BLaER1 treated with 17β-estradiol and CSF1 and Interleukin-3, amounts not matched to agents 10 nM and 100 nM (cell line): ENCODE results near the gene RDH13.
"Not testable (repeated sequence)": the region's sequence is repeated elsewhere in the genome, so short reads cannot be mapped to it uniquely, and the experiment has no call there.

Source experiments
- H3K27ac ChIP-seq, 11 experiments: shearing (Covaris generic); formaldehyde crosslinking; 2 replicates each; pipeline ENCODE4 v1.8.1; 2022
- H3K27me3 ChIP-seq, 11 experiments: shearing (Covaris generic); formaldehyde crosslinking; 2 replicates each; pipeline ENCODE4 v1.8.1; 2022
- H3K36me3 ChIP-seq, 11 experiments: shearing (Covaris generic); formaldehyde crosslinking; 2 replicates each; pipeline ENCODE4 v1.8.1; 2022
- H3K4me1 ChIP-seq, 10 experiments: shearing (Covaris generic); formaldehyde crosslinking; 2 replicates each; pipeline ENCODE4 v1.8.1; 2022
- H3K4me2 ChIP-seq, 11 experiments: shearing (Covaris generic); formaldehyde crosslinking; 2 replicates each; pipeline ENCODE4 v1.8.1; 2022
- H3K4me3 ChIP-seq, 10 experiments: shearing (Covaris generic); formaldehyde crosslinking; 2 replicates each; pipeline ENCODE4 v1.8.1; 2022
- H3K9ac ChIP-seq, 11 experiments: shearing (Covaris generic); formaldehyde crosslinking; 2 replicates each; pipeline ENCODE4 v1.8.1; 2022
- H3K9me3 ChIP-seq, 11 experiments: shearing (Covaris generic); formaldehyde crosslinking; replicated peaks in 1 of 11; 2 replicates each; pipeline ENCODE4 v1.8.1; 2022
- H4K20me1 ChIP-seq, 11 experiments: shearing (Covaris generic); formaldehyde crosslinking; 2 replicates each; pipeline ENCODE4 v1.8.1; 2022
- Cebpa-rat ChIP-seq, 11 experiments: shearing (Covaris generic); IDR thresholded peaks; 2 replicates each; pipeline ENCODE4 v1.8.1; 2022

The RDH13 gene

DNA sequence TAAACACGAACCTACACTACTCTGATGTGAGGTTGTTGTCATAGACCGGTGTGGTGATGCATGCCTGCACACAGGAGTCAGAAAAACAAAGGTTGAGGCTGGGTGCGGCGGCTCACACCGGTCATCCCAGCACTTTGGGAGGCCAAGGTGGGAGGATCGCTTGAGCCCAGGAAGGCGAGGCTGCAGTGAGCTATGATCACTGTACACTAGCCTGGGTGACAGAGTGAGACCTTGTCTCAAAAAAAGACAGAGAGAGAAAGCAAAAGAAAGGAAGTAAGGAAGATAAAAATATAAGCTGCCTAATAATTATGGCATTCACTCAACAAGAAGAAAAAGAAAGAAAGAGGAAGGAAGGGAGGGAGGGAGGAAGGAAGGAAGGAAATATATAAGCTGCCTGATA, 34.2 kb downstream of the RDH13 start:
- Histone ChIP-seq H4K20me1 (peaks cover 0 to 33% (median 14%) of the 10 kb centered on the region in 11 experiments; a peak in 10 of 22 replicates), H3K9me3 (peaks cover 17 to 66% (median 57%) of the 10 kb centered on the region in 11 experiments), H3K27me3 (no peaks in the 10 kb centered on the region), H3K36me3 (peaks cover under 1 to 42% (median 37%) of the 10 kb centered on the region in 11 experiments; a peak in 21 of 22 replicates), H3K9ac (peak overlapping the region in 4 of 11 experiments; percentile 51 to 63 (median 58); a peak in 5 of 22 replicates), H3K4me3 (peak overlapping the region in 3 of 10 experiments; percentile 29 to 43 (median 31); a peak in 2 of 20 replicates), H3K4me2 (peak overlapping the region; percentile 41 to 89 (median 77); a peak in 21 of 22 replicates), H3K4me1 (peaks cover 22 to 27% (median 26%) of the 10 kb centered on the region in 10 experiments), H3K27ac (peak overlapping the region in 8 of 11 experiments; percentile 17 to 76 (median 54); a peak in 14 of 22 replicates)
- TF ChIP-seq Cebpa-rat (IDR thresholded peaks at IDR 0.05): no peak

- 0 out of 22 replicates have a peak, but pooled peaks of 1 of the 11 experiments have one; percentile 12 for TF ChIP-seq Cebpa-rat (IDR thresholded peaks at IDR 0.05)
- Histone ChIP-seq H3K27me3 (no peaks in the 10 kb centered on the region), H4K20me1 (peaks cover 0 to 26% (median 8%) of the 10 kb centered on the region in 11 experiments; a peak in 10 of 22 replicates), H3K4me3 (no peak overlapping the region), H3K27ac (peak overlapping the region in 10 of 11 experiments; percentile 17 to 76 (median 44); a peak in 16 of 22 replicates), H3K9ac (peak overlapping the region in 4 of 11 experiments; percentile 41 to 63 (median 52); a peak in 6 of 22 replicates), H3K9me3 (peaks cover 27 to 69% (median 63%) of the 10 kb centered on the region in 11 experiments), H3K4me1 (peaks cover 22 to 27% (median 26%) of the 10 kb centered on the region in 10 experiments), H3K36me3 (peaks cover 8 to 52% (median 44%) of the 10 kb centered on the region in 11 experiments), H3K4me2 (peak overlapping the region in 10 of 11 experiments; percentile 56 to 89 (median 78); a peak in 19 of 22 replicates)
Observed at GRCh38 chr19:55027472-55028337, 35.2 kb downstream of the RDH13 start.

- Histone ChIP-seq H3K9me3 (peaks cover 30 to 69% (median 62%) of the 10 kb centered on the region in 11 experiments), H3K36me3 (peaks cover 8 to 52% (median 45%) of the 10 kb centered on the region in 11 experiments; a peak in 21 of 22 replicates), H4K20me1 (peaks cover 0 to 21% (median 8%) of the 10 kb centered on the region in 11 experiments; a peak in 10 of 22 replicates), H3K4me1 (peaks cover 22 to 27% (median 26%) of the 10 kb centered on the region in 10 experiments)
- not testable (repeated sequence) for H3K27ac ChIP-seq, H3K4me3 ChIP-seq, H3K4me2 ChIP-seq, H3K9ac ChIP-seq, H3K27me3 ChIP-seq
Observed at GRCh38 chr19:55027140-55027471, 35.8 kb downstream of the RDH13 start.

DNA sequence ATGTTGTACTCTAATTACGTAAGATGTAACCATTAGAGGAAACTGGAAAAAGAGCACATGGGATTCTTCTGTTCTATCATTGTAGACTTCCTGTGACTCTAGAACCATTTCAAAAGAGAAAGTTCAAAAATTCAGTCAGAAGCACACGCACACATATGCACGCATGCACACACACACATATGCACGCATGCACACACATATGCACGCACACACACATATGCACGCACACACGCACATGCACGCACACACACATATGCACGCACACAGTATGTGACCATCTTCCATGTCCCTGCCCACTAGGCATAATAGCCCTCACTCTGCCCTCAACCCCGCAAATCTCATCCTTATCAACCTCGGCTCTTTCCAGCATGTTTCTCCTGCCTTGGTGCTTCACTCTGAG, 38.8 kb downstream of the RDH13 start:
- Histone ChIP-seq H3K27me3 (no peaks in the 10 kb centered on the region), H3K9me3 (peaks cover 30 to 75% (median 61%) of the 10 kb centered on the region in 11 experiments), H3K36me3 (peaks cover 8 to 47% (median 35%) of the 10 kb centered on the region in 11 experiments; a peak in 20 of 22 replicates), H3K4me3 (no peak overlapping the region), H3K9ac (no peak overlapping the region), H4K20me1 (peaks cover 0 to 14% (median 7%) of the 10 kb centered on the region in 11 experiments; a peak in 10 of 22 replicates), H3K27ac (no peak overlapping the region), H3K4me2 (no peak overlapping the region), H3K4me1 (peaks cover 13 to 16% (median 15%) of the 10 kb centered on the region in 10 experiments)
- no peak for TF ChIP-seq Cebpa-rat (IDR thresholded peaks at IDR 0.05)

DNA sequence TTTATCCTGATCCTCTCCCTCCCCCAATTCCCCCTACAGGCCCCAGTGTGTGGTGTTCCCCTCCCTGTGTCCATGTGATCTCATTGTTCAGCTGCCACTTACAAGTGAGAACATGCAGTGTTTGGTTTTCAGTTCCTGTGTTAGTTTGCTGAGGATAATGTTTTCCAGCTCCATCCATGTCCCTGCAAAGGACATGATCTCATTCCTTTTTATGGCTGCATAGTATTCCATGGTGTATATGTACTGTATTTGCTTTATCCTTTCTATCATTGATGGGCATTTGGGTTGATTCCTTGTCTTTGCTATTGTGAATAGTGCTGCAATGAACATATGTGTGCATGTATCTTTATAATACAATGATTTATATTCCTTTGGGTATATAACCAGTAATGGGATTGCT, 42.6 kb downstream of the RDH13 start:
- H4K20me1 ChIP-seq: peaks cover 0 to 45% (median 4%) of the 10 kb centered on the region in 11 experiments; a peak in 12 of 22 replicates
- H3K4me1 ChIP-seq, H3K4me2 ChIP-seq, H3K27ac ChIP-seq, H3K27me3 ChIP-seq, H3K9ac ChIP-seq, H3K4me3 ChIP-seq: not testable (repeated sequence)
- H3K36me3 ChIP-seq: peaks cover 17 to 61% (median 42%) of the 10 kb centered on the region in 11 experiments; a peak in 20 of 22 replicates
- peaks cover 21 to 53% (median 47%) of the 10 kb centered on the region in 11 experiments for H3K9me3 ChIP-seq

GRCh38 chr19:55018633-55019032, 44.3 kb downstream of the RDH13 start:
- no peaks in the 10 kb centered on the region for H3K4me1 ChIP-seq
- no peak overlapping the region for H3K27ac ChIP-seq
- H3K27me3 ChIP-seq: no peaks in the 10 kb centered on the region
- H3K36me3 ChIP-seq: peaks cover 15 to 56% (median 28%) of the 10 kb centered on the region in 11 experiments; a peak in 20 of 22 replicates
- no peak overlapping the region for H3K4me2 ChIP-seq
- no peak overlapping the region for H3K4me3 ChIP-seq
- no peak overlapping the region for H3K9ac ChIP-seq
- peaks cover 12 to 36% (median 30%) of the 10 kb centered on the region in 11 experiments for H3K9me3 ChIP-seq
- TF ChIP-seq Cebpa-rat (IDR thresholded peaks at IDR 0.05): no peak
- H4K20me1 ChIP-seq: peaks cover 5 to 62% (median 18%) of the 10 kb centered on the region in 11 experiments; a peak in 16 of 22 replicates

DNA sequence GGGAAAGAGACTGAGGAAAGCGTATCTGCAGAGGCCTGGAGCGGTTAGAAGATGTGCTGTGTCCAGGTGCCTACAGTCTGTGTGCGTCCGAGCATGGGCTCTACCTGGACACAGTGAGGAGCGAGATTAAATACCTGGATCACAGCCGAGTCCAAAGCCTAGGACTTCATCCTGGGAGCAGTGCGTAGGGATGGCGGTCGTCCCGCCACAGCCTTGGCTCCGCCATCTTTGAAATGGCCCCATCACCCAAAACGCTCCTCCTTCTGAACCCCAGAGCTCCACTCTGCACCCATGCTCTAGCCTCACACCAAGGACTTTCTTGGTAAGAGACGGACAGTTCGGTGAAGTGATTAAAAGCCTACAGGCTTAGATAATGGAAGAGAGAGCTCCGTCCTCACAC, 44.7 kb downstream of the RDH13 start:
- Histone ChIP-seq H3K4me2 (no peak overlapping the region), H3K4me3 (no peak overlapping the region), H3K27me3 (no peaks in the 10 kb centered on the region), H4K20me1 (peaks cover 5 to 66% (median 22%) of the 10 kb centered on the region in 11 experiments; a peak in 17 of 22 replicates), H3K4me1 (peaks cover 0 to 3% (median 0%) of the 10 kb centered on the region in 10 experiments; a peak in 2 of 20 replicates), H3K36me3 (peaks cover 10 to 52% (median 24%) of the 10 kb centered on the region in 11 experiments; a peak in 20 of 22 replicates), H3K9ac (no peak overlapping the region), H3K27ac (no peak overlapping the region), H3K9me3 (peaks cover 8 to 32% (median 26%) of the 10 kb centered on the region in 11 experiments)
- no peak for TF ChIP-seq Cebpa-rat (IDR thresholded peaks at IDR 0.05)

DNA sequence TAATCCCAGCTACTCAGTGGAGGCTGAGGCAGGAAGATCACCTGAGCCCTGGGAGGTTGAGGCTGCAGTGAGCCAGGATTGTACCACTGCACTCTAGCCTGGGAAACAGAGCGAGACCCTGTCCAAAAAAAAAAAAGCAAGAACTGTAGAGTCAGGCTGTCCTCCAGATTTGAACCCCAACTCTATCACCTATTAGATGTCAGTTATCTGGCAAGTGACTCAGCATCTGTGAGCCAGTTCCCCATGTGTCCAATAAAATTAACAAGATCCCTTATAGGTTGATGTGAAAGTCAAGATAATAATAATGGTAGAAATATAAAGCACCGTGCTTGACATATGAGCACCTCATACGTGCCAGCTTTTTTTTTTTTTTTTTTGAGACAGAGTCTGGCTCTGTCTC, 46.9 kb downstream of the RDH13 start:
- Histone ChIP-seq H3K27me3 (no peaks in the 10 kb centered on the region), H3K27ac (no peak overlapping the region; a peak in 1 of 22 replicates), H3K4me2 (no peak overlapping the region), H3K36me3 (peaks cover 4 to 36% (median 14%) of the 10 kb centered on the region in 11 experiments; a peak in 13 of 22 replicates), H4K20me1 (peaks cover 5 to 79% (median 22%) of the 10 kb centered on the region in 11 experiments; a peak in 17 of 22 replicates), H3K9me3 (peaks cover 0 to 13% (median 10%) of the 10 kb centered on the region in 11 experiments; a peak in 12 of 22 replicates), H3K4me3 (no peak overlapping the region), H3K4me1 (peaks cover 0 to 9% (median 0%) of the 10 kb centered on the region in 10 experiments; a peak in 4 of 20 replicates), H3K9ac (no peak overlapping the region)
- TF ChIP-seq Cebpa-rat (IDR thresholded peaks at IDR 0.05): no peak
